SW480 (cell line): ENCODE data around the gene CBLB.

Experiments
- DNase-seq: peaks from one replicate; pipeline ENCODE4 v3.0.0-alpha.2; 2016; ENCODE audit warnings: low spot score

Gene CBLB

DNA sequence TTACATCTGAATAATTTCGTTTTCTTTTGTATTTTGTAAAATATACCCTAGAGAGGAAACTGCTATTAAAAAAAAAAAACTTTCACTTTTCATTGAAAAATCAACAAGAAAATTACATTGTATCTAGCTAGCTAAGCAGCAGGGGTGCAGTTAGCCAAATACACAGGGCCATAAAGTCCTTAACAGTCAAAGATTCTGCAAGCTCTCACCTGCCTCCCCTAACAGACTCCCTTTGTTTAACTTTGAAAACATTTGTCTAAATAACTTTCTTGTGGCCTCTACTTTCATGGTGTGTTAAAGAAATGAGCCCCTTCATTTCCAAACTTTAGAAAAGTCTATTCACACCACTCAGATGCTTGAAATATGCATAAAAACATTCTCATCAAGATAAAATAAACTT is 23.3 kb downstream of the CBLB start:
- no peak for DNase-seq

DNA sequence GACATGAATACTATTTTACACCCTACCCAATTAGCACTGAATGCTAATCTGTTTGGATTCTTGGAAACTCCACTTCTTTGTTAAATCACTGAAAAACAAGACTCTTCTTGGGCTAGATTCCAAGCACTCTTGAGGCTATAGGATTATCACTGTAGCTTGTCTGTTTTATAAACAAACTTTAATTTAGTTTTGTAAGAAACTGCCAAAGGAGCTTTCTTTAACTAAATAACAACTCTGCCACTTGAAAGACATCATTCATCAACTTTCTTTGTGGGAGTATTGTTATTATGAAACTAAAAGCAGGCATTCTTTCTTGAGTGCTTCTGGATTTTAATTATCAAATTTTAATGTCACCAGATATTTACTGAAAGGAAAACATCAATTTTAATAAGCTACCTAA is 24.1 kb downstream of the CBLB start:
- no peak for DNase-seq

DNA sequence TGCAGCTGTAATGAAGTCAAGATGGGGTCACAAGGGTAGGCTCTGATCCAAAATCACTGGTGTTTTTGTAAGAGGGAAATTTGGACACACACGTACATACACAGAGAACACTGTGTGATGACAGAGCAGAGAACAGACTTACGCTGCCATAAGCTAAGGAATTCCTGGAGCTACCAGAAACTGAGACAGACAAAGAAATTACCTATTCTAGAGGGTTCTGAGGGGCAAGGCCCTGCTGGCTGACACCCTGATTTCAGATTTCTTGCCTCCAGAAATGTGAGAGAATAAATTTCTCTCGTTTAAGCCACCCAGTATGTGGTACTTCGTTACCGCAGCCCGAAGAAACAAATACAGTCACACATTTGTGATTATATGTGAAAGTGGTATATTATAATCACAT is 24.8 kb downstream of the CBLB start:
- no peak for DNase-seq

DNA sequence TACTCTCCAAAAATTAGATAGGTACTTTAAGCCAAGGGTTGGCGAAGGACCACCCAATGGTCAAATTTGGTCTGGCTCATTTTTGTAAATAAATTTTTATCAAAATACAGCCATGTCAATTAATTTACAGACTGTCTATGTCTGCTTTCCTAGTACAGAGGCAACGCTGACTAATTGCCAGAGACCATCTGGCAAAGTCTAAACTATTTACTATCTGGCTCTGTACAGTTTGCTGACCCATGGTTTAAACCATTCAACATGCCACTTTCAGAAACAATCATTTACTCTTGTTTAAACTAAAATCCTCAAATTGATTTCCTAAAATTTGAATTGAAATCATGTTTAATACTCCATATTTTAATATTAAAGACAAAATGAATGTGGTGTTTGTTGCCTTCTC is 25.9 kb downstream of the CBLB start:
- no peak for DNase-seq

DNA sequence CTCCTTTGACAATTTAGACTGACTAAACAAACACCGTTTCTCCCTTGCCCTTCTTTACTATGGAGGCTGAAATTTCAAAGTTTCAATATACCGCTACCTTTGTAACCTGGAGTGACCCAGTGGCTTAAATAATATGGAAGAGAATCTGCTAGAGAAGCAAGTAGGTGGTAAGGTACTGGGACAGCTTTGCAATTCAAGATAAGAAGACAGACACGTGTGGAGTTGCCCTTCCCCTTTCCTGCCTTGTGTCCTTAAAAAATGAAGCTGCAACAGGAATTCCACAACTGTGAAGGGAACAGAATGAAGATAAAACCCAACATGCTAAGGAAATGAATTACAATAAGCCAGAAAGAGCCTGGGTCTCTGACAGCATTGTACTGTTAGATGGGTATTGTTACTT is 26.4 kb downstream of the CBLB start:
- DNase-seq: no peak

DNA sequence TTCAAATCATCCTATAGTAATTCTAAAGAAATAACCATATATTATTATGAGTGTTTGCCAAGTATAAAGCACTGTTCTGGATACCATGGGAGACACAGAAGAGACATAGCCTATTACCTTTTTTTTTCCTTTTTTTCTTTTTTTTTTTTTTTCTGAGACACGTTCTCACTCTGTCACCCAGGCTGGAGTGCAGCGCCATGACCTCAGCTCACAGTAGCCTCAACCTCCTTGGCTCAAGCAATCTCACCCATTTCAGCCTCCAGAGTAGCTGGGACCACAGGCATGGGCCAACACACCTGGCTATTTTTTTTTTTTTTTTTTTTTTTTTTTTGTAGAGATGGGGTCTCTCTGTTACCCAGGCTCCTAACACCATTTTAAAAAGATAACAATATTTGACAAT is 30.9 kb downstream of the CBLB start:
- DNase-seq: no peak

DNA sequence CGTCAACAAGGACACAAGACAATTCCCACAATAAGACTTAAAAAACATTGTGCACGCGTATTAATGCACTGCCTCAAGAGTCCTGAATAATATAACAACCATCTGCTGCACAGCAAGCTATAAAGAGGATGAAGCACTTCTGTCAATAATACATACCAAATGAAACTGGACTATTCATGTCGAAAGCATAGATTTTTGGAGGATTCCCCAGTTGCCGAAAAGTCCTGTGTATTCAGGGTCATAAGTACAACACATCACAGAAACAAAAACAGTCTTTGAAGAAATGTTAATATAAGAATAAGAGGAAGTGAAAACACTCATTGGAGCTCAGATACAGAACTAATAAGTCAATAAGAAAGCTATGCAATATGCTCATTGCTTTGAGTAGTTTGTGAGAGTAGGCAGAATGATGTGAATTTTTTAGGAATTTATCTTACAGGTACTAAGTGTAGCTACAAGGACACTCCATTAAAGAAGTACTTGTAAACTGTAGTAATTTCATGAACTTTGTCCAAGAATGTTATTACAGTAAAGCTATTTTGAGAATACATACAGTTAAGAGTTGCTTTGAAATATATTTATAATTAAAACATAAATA is 31.6 kb downstream of the CBLB start:
- no peak for DNase-seq

DNA sequence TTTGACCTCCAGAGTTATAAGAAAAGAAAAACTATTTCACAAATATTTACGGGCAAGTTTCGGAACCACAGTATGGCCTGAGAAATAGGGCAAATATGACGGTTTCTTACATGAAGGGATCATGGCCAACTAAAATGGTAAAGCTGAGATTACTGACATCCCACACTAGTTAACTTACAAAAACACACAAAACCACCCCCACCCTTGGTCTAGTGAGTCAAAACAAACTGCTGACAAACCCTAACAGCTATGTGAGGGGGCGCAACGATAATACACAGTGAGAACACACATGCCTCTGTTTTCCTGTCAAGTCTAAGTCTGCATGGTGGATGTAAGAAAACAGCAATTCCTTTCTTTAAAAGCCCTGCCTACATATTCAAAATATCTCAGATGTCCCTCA is 32.3 kb downstream of the CBLB start:
- DNase-seq: no peak

DNA sequence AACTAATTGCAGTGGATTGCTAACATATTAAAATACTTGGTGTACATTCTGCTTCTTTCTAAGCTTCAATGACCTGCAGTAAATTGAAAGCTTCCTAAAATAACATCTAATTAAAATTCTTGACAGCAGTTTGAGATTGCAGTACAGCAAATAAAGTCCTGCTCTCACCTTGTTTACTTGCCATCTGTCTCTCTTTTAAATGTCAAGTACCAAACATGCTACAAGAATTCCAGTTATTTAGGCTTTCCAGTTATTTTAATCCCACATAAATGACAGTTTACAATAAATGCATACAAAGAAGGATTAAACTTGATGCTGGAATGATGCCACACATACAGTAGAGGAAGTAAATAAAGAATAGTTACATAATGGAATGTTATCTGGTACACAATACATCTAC is 33.2 kb downstream of the CBLB start:
- DNase-seq: no peak

DNA sequence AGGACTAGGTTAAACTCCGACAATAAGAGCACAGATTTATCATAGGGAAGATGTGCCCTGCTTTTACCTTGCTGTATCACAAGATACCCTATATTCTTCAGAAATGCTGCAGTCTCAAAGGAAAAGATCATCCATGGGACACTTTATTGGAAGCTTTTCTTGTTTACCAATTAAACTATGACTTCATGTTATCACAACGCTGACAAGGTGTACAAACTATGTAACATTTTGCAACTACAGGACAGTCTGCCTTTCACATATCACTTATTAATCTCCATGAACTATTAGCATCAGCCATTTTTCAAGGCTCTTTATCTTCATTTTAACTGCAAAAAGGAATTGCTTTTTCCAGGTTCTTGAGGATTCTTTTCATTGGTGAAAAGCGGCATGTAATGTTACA is 34.0 kb downstream of the CBLB start:
- no peak for DNase-seq

DNA sequence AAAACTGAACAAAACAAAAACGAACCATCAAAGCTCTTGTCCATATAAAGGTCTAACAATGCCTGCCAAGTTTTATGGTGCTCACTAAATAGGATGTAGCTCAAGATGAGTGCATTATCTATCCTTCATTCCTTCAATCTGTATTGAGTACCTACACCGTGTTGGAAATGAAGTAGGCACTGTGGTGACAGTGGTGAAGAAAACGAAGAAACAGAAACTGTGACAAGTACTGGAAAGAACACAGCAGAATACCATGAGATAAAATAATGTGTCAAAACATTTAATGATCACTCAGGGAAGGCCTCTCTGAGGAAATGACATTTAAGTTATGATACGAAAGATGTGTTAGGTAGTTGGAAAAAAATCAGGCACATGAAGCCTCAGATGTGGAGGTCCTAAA is 36.2 kb downstream of the CBLB start:
- DNase-seq: no peak

DNA sequence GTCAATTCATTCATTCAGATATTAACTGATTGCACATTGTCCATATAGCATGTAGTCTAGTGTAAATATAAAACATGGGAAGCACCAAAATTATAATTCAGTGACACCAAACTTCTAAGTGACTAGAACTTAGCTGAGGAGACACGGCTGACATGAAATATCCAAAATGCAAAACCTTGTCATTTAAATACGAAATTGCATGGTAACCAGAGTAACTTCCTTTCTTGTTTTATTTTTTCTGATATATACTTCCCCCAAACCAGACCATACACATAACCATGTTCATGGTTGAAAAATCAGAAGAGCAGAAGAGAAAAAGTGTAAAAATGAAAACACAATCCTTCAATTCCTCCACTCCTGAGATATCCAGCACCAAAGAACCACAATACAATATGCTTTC is 38.0 kb downstream of the CBLB start:
- no peak for DNase-seq

DNA sequence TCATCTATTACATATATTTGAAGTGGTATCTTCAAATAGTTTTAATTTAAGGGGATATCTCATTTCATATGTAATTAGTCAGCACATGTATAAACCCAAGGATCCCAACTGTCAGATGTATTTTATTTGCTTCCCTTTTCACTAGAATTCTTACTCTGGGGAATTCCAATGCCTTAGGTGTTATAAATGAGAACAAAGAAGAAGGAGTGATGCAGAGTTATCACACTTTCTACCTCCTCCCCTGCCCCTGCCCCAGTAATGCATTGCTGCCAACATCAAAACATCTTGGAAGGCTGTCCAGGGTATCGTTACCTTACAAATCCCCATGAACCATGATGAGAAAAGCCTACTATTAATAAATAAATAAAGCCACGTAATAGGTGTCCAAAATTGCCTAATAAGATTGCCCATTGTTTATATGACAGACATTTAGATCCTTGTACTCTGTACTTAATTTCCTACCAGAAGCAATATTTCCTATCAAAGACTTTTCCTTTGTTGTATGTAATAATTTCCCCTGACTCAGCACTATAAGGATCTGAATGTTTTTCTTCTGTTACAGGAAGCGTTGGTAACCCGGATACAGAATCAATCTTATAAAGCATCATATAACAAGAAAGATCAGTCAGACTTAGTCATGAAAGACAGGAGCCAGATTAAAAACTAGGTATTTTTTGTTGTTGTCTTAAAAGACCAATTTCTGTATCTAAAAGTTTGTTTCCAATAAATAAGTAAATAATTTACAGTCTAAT is 38.8 kb downstream of the CBLB start:
- DNase-seq: no peak

DNA sequence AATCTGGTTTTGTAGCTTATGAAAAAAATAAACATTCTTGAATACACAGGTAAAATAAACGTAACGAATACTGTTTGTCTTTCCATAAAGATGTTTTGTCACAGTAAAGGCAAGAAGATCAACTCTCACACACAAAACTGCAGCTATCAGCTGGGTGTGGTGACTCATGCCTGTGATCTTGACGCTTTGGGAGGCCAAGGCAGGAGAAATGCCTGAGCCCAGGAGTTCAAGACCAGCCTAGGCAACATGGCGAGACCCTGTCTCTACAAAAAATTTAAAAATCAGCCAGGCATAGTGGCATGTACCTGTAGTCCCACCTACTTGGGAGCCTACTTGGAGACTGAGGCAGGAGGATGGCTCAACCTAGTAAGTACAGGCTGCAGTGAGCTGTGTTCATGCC is 39.6 kb downstream of the CBLB start:
- no peak for DNase-seq

DNA sequence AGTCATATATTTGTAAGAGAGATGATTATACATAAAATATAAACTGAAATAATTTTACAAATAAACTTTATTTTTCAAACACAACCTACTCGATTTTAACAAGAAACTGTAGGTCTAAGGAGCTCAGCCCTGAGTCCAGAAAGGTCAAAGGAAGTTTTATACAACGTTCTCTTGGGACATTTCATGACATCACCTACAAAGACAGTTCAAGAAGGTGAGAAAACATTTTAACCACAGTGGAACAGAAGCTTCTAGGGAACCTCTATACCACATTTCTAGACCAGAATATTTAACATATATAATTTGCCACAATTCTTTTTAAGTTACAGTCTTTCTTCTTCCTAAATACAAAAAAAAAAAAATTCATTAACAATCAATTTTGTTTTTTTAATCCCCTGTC is 40.1 kb downstream of the CBLB start:
- no peak for DNase-seq

DNA sequence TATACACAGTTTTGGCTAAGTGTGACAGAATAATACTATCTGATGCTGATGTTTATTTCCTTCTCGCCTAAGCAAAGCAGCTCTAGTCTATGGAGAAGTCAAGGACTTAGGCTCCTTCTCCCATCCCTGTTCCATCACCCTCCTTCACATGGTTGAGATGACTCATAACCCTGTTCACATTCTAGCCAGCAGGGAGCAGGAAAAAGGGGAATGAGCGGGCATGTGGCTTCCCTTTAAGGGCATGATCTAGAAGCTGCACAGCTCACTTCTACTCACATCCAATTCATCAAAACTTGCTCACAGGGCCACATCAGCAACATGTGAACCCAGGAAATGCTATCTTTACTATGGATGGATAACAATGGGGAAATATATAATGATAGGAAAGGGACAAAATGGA is 40.9 kb downstream of the CBLB start:
- peak; percentile 12 for DNase-seq

DNA sequence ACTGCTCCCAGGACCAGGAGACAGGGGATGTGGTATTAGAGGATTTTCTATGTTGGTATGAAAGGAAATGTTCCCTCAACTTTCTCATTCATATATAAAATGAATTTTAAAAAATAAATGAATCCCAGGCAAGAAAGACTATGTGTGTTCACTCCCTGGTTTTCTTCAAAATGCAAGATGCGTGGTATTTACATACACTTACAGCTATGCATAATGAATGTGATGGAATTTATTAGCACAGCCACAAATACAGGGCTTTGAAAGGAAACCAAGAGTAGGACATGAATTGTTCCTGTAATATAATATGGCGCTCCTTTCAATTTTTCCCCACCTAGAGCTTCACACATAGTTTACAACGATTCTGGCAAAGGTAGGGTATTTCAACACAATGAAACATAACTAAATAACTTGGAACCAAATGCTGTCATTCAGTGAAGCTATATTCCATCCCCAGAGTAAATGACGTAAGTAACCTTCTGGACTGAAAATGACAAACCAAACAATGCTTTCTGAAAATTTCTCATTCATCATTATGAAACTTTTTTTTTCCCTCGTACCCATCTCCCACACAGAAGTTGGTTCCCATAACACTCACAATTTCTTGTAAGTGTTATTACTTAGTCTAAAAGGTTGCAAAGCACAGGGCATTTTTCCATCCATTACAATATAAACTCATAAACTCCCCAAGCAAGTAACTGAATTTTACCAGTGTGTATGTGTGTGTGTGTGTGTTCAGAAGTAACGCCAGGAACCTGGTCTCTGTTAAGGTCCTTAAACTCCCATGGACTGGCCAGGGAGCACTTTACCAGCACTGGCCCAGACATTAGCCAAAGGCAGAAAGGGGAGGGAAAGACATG is 41.8 kb downstream of the CBLB start:
- DNase-seq: no peak

DNA sequence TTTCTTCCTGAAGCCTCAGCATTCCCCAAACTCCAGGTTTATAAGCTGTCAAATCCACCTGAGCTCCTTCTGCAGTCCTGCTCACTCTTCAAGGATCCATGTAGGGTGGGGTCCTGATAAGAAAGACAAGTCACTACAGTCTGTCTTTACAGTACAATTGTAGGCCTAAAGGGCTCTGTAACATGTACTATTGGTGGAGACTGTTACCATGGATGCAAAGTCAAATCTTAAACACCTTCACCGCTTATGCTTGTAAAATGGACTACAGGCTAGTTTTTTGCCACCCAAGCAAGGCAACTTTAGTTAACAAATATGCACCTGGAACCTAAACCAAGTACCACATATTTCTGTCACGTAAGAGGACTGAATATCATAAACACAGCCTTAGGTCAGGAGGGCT is 44.7 kb downstream of the CBLB start:
- no peak for DNase-seq

DNA sequence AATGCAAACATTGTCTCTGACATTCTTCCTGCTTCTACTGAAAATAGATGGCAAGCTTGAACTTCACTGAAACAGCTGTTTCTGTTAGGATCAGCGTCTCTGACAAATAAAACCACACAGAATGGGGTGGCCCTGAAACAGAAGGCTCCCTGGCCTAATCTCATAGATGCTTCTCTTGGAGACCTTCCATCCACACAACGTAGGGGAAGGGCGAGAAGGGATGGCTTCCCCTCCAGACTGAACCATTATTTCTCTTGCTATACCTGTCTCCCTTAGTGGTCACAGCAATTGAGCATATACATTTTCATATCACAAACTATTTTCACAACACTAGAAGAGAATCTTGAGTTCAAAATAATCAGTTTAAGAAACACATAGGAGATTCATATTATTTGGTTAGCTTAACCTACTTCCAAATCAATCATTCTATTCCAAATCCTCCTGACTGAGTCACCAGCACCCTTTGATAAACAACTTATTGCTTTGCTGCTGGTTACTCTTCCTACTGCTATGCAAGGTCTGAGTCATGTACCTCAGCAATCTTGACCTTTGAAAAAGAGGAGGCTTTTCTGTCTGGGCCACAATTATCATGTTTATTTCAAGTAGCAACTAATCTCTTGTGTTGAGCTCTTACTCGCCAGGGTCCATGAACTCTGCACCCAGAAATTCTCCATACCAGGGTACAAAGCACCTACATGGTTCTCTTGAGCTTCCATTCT is 45.5 kb downstream of the CBLB start:
- no peak for DNase-seq

DNA sequence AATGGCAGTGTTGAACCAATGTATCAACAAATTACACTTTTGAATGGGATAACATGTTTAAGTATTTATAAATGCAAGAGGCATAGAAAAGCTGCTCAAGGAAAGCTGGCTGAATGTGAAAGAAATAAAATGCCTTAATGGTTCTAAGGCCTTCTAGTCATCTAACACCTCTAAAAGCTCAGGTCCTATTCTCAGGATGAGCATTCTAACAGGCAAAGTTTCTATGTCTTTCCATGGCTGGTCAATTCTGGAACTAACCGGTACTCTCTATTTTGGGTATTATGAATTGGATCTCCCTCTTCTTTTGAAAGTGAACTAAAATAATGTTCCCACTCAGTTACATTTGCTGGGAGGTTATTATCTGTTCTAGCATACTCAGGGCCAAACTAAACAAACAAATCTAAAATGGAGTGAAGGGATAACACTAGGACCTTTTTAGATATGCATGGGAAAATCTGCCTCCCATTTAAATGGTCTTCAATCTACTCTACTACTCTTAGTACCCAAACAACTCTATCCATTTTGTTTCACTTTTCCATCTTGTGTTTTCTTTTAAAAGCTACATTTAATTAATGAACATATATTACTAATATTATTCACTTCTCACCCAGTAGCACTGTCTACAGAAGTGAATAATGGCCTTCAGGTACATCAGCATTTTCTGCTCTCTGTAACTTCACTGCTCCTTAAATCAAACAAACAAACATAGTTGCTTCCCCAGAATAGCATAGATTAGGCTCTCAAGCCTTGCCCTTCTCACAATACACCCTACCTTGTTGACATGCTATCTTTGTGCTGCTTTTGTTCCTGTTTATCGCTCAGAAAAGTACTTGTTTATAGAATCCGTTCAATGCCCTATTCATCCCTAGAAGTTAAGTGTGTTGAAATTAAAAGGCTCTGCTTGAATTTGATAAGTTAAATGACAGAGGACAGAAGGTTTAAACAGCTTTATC is 46.4 kb downstream of the CBLB start:
- no peak for DNase-seq

DNA sequence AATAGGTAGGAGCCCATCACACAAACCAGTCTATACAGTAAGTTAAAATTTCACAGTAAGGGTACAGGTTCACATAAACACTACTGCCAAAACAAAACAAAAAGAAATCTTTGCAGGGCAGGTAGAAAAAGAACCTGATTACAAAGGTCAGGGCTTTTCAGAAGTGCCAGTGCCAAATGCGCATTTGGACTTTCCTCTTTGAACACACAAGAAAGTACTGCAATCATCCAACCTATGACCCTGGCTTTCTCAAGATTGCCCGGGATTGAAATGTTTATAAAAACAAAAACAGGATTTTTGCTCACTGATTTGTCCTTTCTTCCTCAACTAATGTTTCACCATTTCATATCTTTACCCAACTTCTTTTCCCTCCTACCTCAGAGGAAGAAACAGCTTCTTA is 47.4 kb downstream of the CBLB start:
- no peak for DNase-seq

DNA sequence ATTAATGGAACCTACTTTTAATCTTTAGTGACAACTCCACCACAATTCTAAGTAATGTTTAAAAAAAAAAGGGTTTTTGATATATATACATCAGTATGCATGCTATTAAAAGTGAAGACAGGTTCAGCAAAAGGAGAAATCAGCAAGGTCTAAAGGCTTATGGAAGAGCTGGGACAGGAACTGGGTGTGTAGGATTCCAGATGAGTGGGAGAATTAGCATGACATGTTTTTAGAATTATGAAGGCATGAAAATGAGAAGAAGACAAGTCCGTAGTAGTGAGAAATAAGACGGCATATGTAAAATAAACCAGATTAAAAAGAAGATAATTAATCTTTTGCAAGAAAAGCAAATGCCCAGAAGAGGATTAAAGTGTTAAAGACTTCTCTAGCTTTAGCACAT is 52.0 kb downstream of the CBLB start:
- DNase-seq: no peak
